ENCODE results near the gene PLAA.

- TF ChIP-seq CTCF (IDR thresholded peaks at IDR 0.05 in 4 of 5, conservative IDR thresholded peaks at IDR 0.05 in 1 of 5) = no peak
- TF ChIP-seq POLR2A (IDR thresholded peaks at IDR 0.05) = no peak
Observed at GRCh38 chr9:26939955-26940711, 6.9 kb downstream of the PLAA start.
